ENCODE data around the gene BDNF.

The BDNF gene

GRCh38 chr11:27608951-27609350 lies 91.3 kb downstream of the BDNF start:
- Histone ChIP-seq H3K79me1 (replicated peaks; ENCODE audit: low read length, poor library complexity, severe bottlenecking) (no peaks in the 10 kb centered on the region), H2AFZ (ENCODE audit: low read depth, low read length) (no peak overlapping the region), H4K8ac (ENCODE audit: low read length) (no peak overlapping the region), H3K4me2 (ENCODE audit: low read length, poor library complexity, severe bottlenecking) (no peak overlapping the region), H3K9me3 (ENCODE audit: control insufficient read depth, low read length) (no peaks in the 10 kb centered on the region), H3K4me3 (ENCODE audit: insufficient read depth in 1 of 2, low read depth in 1 of 2, low read length in 2 of 2) (no peak overlapping the region), H2BK12ac (ENCODE audit: low read length in 2 of 2) (no peak overlapping the region), H3K36me3 (ENCODE audit: control insufficient read depth in 1 of 2, insufficient read depth in 2 of 2, low read depth in 1 of 2, low read length in 2 of 2) (no peaks in the 10 kb centered on the region), H4K91ac (ENCODE audit: low read length) (no peak overlapping the region), H3K4ac (ENCODE audit: low read depth in 1 of 2, low read length in 2 of 2) (no peak overlapping the region), H3K9ac (ENCODE audit: low read length) (no peak overlapping the region), H3K4me1 (ENCODE audit: control insufficient read depth, insufficient read depth, low read depth, low read length) (no peaks in the 10 kb centered on the region), H2AK5ac (ENCODE audit: low read length, severe bottlenecking) (no peak overlapping the region), H2BK5ac (ENCODE audit: low read depth, low read length, poor library complexity, severe bottlenecking) (no peak overlapping the region), H3K27me3 (ENCODE audit: control insufficient read depth in 1 of 2, insufficient read depth in 1 of 2, low read length in 2 of 2) (no peaks in the 10 kb centered on the region), H2BK120ac (ENCODE audit: low read depth, low read length) (no peak overlapping the region), H3K14ac (ENCODE audit: low read length in 2 of 2) (no peak overlapping the region), H3K18ac (ENCODE audit: low read depth in 1 of 2, low read length in 2 of 2) (no peak overlapping the region), H3K27ac (ENCODE audit: low read length, poor library complexity, severe bottlenecking) (no peak overlapping the region), H2BK15ac (ENCODE audit: low read depth, poor library complexity, severe bottlenecking) (no peak overlapping the region), H3K23ac (ENCODE audit: low read length in 2 of 2) (no peak overlapping the region)
- WGBS = 100% methylated on average over 1 of the region's 2 CpGs
- no peak for DNase-seq

- H4K91ac ChIP-seq (ENCODE audit: low read length) = no peak overlapping the region
- no peak overlapping the region for H3K18ac ChIP-seq (ENCODE audit: low read depth in 1 of 2, low read length in 2 of 2)
- no peak overlapping the region for H2BK12ac ChIP-seq (ENCODE audit: low read length in 2 of 2)
- H3K9ac ChIP-seq (ENCODE audit: low read length) = no peak overlapping the region
- H3K9me3 ChIP-seq (ENCODE audit: control insufficient read depth, low read length) = no peaks in the 10 kb centered on the region
- H4K8ac ChIP-seq (ENCODE audit: low read length) = no peak overlapping the region
- H3K23ac ChIP-seq (ENCODE audit: low read length in 2 of 2) = no peak overlapping the region
- H3K27ac ChIP-seq (ENCODE audit: low read length, poor library complexity, severe bottlenecking) = no peak overlapping the region
- no peak overlapping the region for H3K4me3 ChIP-seq (ENCODE audit: insufficient read depth in 1 of 2, low read depth in 1 of 2, low read length in 2 of 2)
- no peak overlapping the region for H3K4me2 ChIP-seq (ENCODE audit: low read length, poor library complexity, severe bottlenecking)
- H3K4me1 ChIP-seq (ENCODE audit: control insufficient read depth, insufficient read depth, low read depth, low read length) = no peaks in the 10 kb centered on the region
- no peaks in the 10 kb centered on the region for H3K79me1 ChIP-seq (replicated peaks; ENCODE audit: low read length, poor library complexity, severe bottlenecking)
- no peak overlapping the region for H3K14ac ChIP-seq (ENCODE audit: low read length in 2 of 2)
- no peak overlapping the region for H2BK5ac ChIP-seq (ENCODE audit: low read depth, low read length, poor library complexity, severe bottlenecking)
- no peak for DNase-seq
- H3K27me3 ChIP-seq (ENCODE audit: control insufficient read depth in 1 of 2, insufficient read depth in 1 of 2, low read length in 2 of 2) = no peaks in the 10 kb centered on the region
- no peak overlapping the region for H2BK120ac ChIP-seq (ENCODE audit: low read depth, low read length)
- no peak overlapping the region for H2AFZ ChIP-seq (ENCODE audit: low read depth, low read length)
- no peaks in the 10 kb centered on the region for H3K36me3 ChIP-seq (ENCODE audit: control insufficient read depth in 1 of 2, insufficient read depth in 2 of 2, low read depth in 1 of 2, low read length in 2 of 2)
- H2BK15ac ChIP-seq (ENCODE audit: low read depth, poor library complexity, severe bottlenecking) = no peak overlapping the region
- H2AK5ac ChIP-seq (ENCODE audit: low read length, severe bottlenecking) = no peak overlapping the region
- no peak overlapping the region for H3K4ac ChIP-seq (ENCODE audit: low read depth in 1 of 2, low read length in 2 of 2)
Measured at GRCh38 chr11:27605422-27605821, 94.8 kb downstream of the BDNF start.

Measured in mesenchymal stem cell (in vitro differentiated cells and primary cell).